Type B pancreatic cell (in vitro differentiated cells): ENCODE results near the gene ABHD8. TPM values are rescaled to one million over a fixed set of nuclear protein-coding genes. Genes with fewer than 3 reads are reported as not detected.

ENCODE experiments used
- DNase-seq: peaks from one replicate; pipeline ENCODE4 v3.0.0; 2021; ENCODE audit warnings: mixed read lengths; ENCODE audit not compliant: unreplicated experiment; ENCODE audit errors: extremely low spot score
- H3K27ac Mint-ChIP-seq: 2 replicates; pipeline ENCODE4 v1.8.0; 2021; ENCODE audit warnings: mild to moderate bottlenecking, mixed read lengths
- H3K27me3 Mint-ChIP-seq: 2 replicates; pipeline ENCODE4 v1.8.0; 2021; ENCODE audit warnings: mixed read lengths
- H3K36me3 Mint-ChIP-seq: 2 replicates; pipeline ENCODE4 v1.8.0; 2021; ENCODE audit warnings: mixed read lengths
- H3K4me1 Mint-ChIP-seq: one replicate; pipeline ENCODE4 v1.8.0; 2021; ENCODE audit warnings: mixed read lengths; ENCODE audit not compliant: unreplicated experiment
- H3K4me3 Mint-ChIP-seq: 2 replicates; pipeline ENCODE4 v1.8.0; 2021; ENCODE audit warnings: mild to moderate bottlenecking, mixed read lengths
- H3K9me3 Mint-ChIP-seq: 2 replicates; pipeline ENCODE4 v1.8.0; 2021; ENCODE audit warnings: mixed read lengths
- CTCF ChIP-seq: fragments of 200-600 bp; sonication (generic); conservative IDR thresholded peaks from 2 replicates; pipeline ENCODE4 v1.5.0; 2021; ENCODE audit warnings: antibody characterized with exemption, mild to moderate bottlenecking
- total RNA-seq: library from RNA; stranded (reverse); gene quantifications from 2 replicates; pipeline ENCODE4 v1.2.1, GENCODE V29; 2021; ENCODE audit warnings: low replicate concordance

Gene ABHD8
- total RNA-seq, 1 donor from 2014 or later: 14.3 TPM

- no peaks in the 10 kb centered on the region for H3K9me3 Mint-ChIP-seq
- H3K4me3 Mint-ChIP-seq: peak within 1 kb of the TSS; percentile 92
- TF ChIP-seq CTCF: peak; percentile 83
- H3K27me3 Mint-ChIP-seq: no peaks in the 10 kb centered on the region
- peaks cover 30% of the 10 kb centered on the region for H3K4me1 Mint-ChIP-seq
- H3K27ac Mint-ChIP-seq: peak within 1 kb of the TSS; percentile 89
- DNase-seq: peak; percentile 98
- H3K36me3 Mint-ChIP-seq: peaks cover 4% of the 10 kb centered on the region
These were observed 2.5 kb upstream of the ABHD8 start, which contains the start of gene MRPL34 for GRCh38 chr19:17305517-17306284. TSS of gene MRPL34 (plus strand) at chr19:17305872. CDS start at chr19:17305893, 21 bp downstream.

GRCh38 chr19:17305216-17305516 is 1.9 kb upstream of the ABHD8 start:
- Mint-ChIP-seq H3K27ac (peak overlapping the region; percentile 89), H3K36me3 (peaks cover 4% of the 10 kb centered on the region), H3K4me3 (peak overlapping the region; percentile 92), H3K27me3 (no peaks in the 10 kb centered on the region), H3K9me3 (no peaks in the 10 kb centered on the region), H3K4me1 (peaks cover 25% of the 10 kb centered on the region)
- no peak for DNase-seq
- TF ChIP-seq CTCF: no peak

- Mint-ChIP-seq H3K4me1 (peaks cover 23% of the 10 kb centered on the region), H3K27me3 (no peaks in the 10 kb centered on the region), H3K4me3 (peak overlapping the region; percentile 92), H3K9me3 (no peaks in the 10 kb centered on the region), H3K36me3 (peaks cover 4% of the 10 kb centered on the region), H3K27ac (peak overlapping the region; percentile 89)
- no peak for DNase-seq
- TF ChIP-seq CTCF: no peak
These were observed 1.4 kb upstream of the ABHD8 start for GRCh38 chr19:17304386-17305215.

GRCh38 chr19:17303940-17304267 is 679 bp upstream of the ABHD8 start:
- H3K36me3 Mint-ChIP-seq: no peaks in the 10 kb centered on the region
- peaks cover 18% of the 10 kb centered on the region for H3K4me1 Mint-ChIP-seq
- H3K27me3 Mint-ChIP-seq: no peaks in the 10 kb centered on the region
- peak overlapping the region; percentile 82 for H3K4me3 Mint-ChIP-seq
- H3K9me3 Mint-ChIP-seq: no peaks in the 10 kb centered on the region
- no peak for DNase-seq
- peak overlapping the region; percentile 55 for H3K27ac Mint-ChIP-seq
- TF ChIP-seq CTCF: no peak

- Mint-ChIP-seq H3K9me3 (no peaks in the 10 kb centered on the region), H3K27ac (peak overlapping the region; percentile 66)
These were observed 646 bp downstream of the ABHD8 start for GRCh38 chr19:17302391-17303166.

More at GRCh38 chr19:17302391-17303166, 646 bp downstream of the ABHD8 start:
- Mint-ChIP-seq H3K4me3 (peak overlapping the region; percentile 80), H3K4me1 (peaks cover 11% of the 10 kb centered on the region), H3K27me3 (no peaks in the 10 kb centered on the region), H3K36me3 (no peaks in the 10 kb centered on the region)
- no peak for TF ChIP-seq CTCF
- peak; percentile 68 for DNase-seq
